Body of pancreas (tissue), 4 donors: Measurements from ENCODE around the gene ANKS1B.

ENCODE experiments used
- CTCF ChIP-seq, 7 experiments: fragments of 450-650 bp in 4 of 7; fragments of 200-600 bp in 3 of 7; sonication (generic) in 3 of 7; IDR thresholded peaks; one replicate each; pipeline ENCODE4 v1.5.1; 2016 to 2019; ENCODE audit warnings: antibody characterized with exemption in 7 of 7
- POLR2A ChIP-seq, 3 donors: fragments of 450-650 bp; IDR thresholded peaks; one replicate each; pipeline ENCODE4 v1.6.1; 2016; ENCODE audit warnings: antibody characterized with exemption in 3 of 3, mild to moderate bottlenecking in 2 of 3

GRCh38 chr12:98845957-98846356 is 1138.8 kb downstream of the ANKS1B start:
- TF ChIP-seq POLR2A (IDR thresholded peaks at IDR 0.05) (no peak), CTCF (IDR thresholded peaks at IDR 0.05) (no peak)
